Pancreas (tissue), 10 donors: Measurements from ENCODE around the gene FEZ2. TPM values are rescaled to one million over a fixed set of nuclear protein-coding genes. Genes with fewer than 3 reads are reported as not detected.

Experiments
- ATAC-seq, 4 donors: fragments of 200-7000 bp; cut with Tn5 transposase; one replicate each; pipeline versions ENCODE4 v1.8.0 to v1.9.1; 2020; ENCODE audit warnings: mild to moderate bottlenecking in 4 of 4, moderate library complexity in 4 of 4
- DNase-seq, 6 donors: peaks; one replicate each; pipeline ENCODE4 v3.0.0-alpha.2; 2020
- FAIRE-seq: peaks from 2 replicates; lab custom pipeline; 2012; peaks lifted over from hg19 to GRCh38; lab: Jason Lieb, UNC
- H3K27ac ChIP-seq, 4 donors: fragments of 200-600 bp; sonication (generic); 1 replicate in 3 of 4; 2 replicates in 1 of 4; pipeline versions ENCODE4 v1.5.0 to v1.8.0; 2020
- H3K27me3 ChIP-seq, 4 donors: fragments of 200-600 bp; one replicate each; pipeline ENCODE4 v1.8.0; 2021
- H3K36me3 ChIP-seq, 3 donors: fragments of 200-600 bp; sonication (generic) in 1 of 3; one replicate each; pipeline versions ENCODE4 v1.5.0 to v1.8.0; 2020 to 2021
- H3K4me1 ChIP-seq, 3 donors: fragments of 200-600 bp; one replicate each; pipeline ENCODE4 v1.8.0; 2021
- H3K4me3 ChIP-seq, 4 donors: fragments of 200-600 bp; sonication (generic) in 2 of 4; one replicate each; pipeline versions ENCODE4 v1.5.0 to v1.8.0; 2020 to 2021
- H3K9me3 ChIP-seq, 4 donors: fragments of 200-600 bp; one replicate each; pipeline ENCODE4 v1.8.0; 2021
- WGBS, 2 donors: extraction: QIAGEN DNeasy Blood & Tissue Kit; methylation state at CpG; one replicate each; pipeline ENCODE4 v1.1.7; 2013; 5-methylcytosine and 5-hydroxymethylcytosine counted together
- intact Hi-C, 3 donors: fragments of 100-400 bp; cut with DNase I; formaldehyde crosslinking; loops; one replicate each; pipeline versions ENCODE4 v1.11.1 to v1.14.2; 2022
- polyA plus RNA-seq, 2 donors: library from polyadenylated mRNA; stranded (reverse); fragments of 200-250 nt; gene quantifications; one replicate each; pipeline ENCODE4 v1.2.3, GENCODE V29; 2013
- total RNA-seq, 6 donors: library from RNA; stranded (reverse); fragmentation: NEBNext Ultra II Directional in 4 of 6; extraction: Animal tissue kit (Norgen Biotek cat#: 25700) in 4 of 6; gene quantifications; one replicate each; pipeline versions ENCODE4 v1.2.1 to v1.2.4, GENCODE V29; 2021 to 2023
- TF ChIP-seq, protein P1 (sequence below), 4 donors: fragments of 200-600 bp; sonication (generic) in 3 of 4; IDR thresholded peaks; one replicate each; pipeline versions ENCODE4 v1.5.0 to v1.8.0; 2021; ENCODE audit warnings: antibody characterized with exemption in 4 of 4
- donor health status: healthy with polysubstance abuse.
- donor health status: DM: no; HTN: no; CAD: no; lungs with moderate emphysema.
- donor health status: DM: no; HTN: no; CAD: no.
- donor health status: control.
- donor health status: control.
- donor health status: Bipolar disorder and iron deficiency.
- donor health status: DM: yes; HTN: yes; CAD: no.
- donor health status: DM: no; HTN: no; CAD: no.
- donor health status: DM: no; HTN: no; CAD: no.
- donor health status: DM: yes; HTN: yes; CAD: no.

Gene FEZ2
- total and polyA plus RNA-seq, 8 donors: 7.0 to 18.2 (median 9.4) TPM

DNA sequence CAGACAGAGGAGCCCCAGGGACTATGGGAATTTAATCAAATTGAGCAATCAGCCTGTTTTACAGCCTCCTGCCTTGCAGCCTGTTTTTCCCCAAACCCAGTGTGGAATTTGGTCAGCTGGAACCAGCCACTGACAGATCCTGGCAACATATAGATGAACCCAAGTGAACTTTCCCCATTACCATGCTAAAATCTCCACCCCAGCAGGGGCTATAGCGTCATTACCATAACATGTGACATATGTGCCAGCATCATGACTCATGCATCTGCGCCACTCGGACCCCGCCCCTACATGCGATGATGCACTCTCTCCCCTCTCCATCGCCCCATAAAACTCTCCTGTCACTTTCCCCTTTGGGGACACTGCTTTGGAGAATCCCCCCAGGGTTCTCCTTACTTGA is 17.3 kb upstream of the FEZ2 start:
- TF ChIP-seq, protein P1, sequence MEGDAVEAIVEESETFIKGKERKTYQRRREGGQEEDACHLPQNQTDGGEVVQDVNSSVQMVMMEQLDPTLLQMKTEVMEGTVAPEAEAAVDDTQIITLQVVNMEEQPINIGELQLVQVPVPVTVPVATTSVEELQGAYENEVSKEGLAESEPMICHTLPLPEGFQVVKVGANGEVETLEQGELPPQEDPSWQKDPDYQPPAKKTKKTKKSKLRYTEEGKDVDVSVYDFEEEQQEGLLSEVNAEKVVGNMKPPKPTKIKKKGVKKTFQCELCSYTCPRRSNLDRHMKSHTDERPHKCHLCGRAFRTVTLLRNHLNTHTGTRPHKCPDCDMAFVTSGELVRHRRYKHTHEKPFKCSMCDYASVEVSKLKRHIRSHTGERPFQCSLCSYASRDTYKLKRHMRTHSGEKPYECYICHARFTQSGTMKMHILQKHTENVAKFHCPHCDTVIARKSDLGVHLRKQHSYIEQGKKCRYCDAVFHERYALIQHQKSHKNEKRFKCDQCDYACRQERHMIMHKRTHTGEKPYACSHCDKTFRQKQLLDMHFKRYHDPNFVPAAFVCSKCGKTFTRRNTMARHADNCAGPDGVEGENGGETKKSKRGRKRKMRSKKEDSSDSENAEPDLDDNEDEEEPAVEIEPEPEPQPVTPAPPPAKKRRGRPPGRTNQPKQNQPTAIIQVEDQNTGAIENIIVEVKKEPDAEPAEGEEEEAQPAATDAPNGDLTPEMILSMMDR (IDR thresholded peaks at IDR 0.05): no peak
- no peak for ATAC-seq
- no peaks in the 10 kb centered on the region for H3K27me3 ChIP-seq
- 82 to 91% methylated on average over 6 of the region's 6 CpGs for WGBS, 2 donors
- no peak overlapping the region for H3K4me3 ChIP-seq
- FAIRE-seq: no peak
- no peak for DNase-seq
- no peaks in the 10 kb centered on the region for H3K36me3 ChIP-seq
- intact Hi-C loops: no loop called here
- H3K27ac ChIP-seq: no peak overlapping the region
- H3K4me1 ChIP-seq: no peaks in the 10 kb centered on the region
- H3K9me3 ChIP-seq: no peaks in the 10 kb centered on the region

DNA sequence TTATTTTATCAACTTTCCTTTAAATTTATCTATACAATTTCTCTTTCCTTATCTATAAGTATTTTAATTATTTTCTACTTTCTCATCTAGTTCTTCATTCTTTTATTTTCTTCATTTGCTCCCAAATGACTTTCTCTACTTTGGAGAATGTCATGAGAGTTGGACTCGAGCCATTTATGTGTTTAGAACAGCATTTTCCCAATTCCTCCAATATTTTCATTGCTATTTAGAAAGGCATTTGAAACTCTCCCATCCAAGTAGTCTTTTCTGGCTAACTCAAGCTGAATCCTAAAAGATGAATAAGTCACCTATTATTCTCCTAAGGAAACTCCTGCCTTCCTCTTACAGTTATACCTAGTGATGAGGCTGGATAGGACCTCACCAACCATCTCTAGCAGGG is 15.8 kb upstream of the FEZ2 start:
- intact Hi-C loops: no loop called here
- DNase-seq: no peak
- Histone ChIP-seq H3K4me1 (no peaks in the 10 kb centered on the region), H3K27ac (no peak overlapping the region), H3K36me3 (no peaks in the 10 kb centered on the region), H3K9me3 (no peaks in the 10 kb centered on the region), H3K27me3 (no peaks in the 10 kb centered on the region), H3K4me3 (no peak overlapping the region)
- TF ChIP-seq, protein P1 (IDR thresholded peaks at IDR 0.05): no peak
- ATAC-seq: no peak
- 68 to 74% methylated on average over 1 of the region's 1 CpG for WGBS, 2 donors
- FAIRE-seq: no peak

DNA sequence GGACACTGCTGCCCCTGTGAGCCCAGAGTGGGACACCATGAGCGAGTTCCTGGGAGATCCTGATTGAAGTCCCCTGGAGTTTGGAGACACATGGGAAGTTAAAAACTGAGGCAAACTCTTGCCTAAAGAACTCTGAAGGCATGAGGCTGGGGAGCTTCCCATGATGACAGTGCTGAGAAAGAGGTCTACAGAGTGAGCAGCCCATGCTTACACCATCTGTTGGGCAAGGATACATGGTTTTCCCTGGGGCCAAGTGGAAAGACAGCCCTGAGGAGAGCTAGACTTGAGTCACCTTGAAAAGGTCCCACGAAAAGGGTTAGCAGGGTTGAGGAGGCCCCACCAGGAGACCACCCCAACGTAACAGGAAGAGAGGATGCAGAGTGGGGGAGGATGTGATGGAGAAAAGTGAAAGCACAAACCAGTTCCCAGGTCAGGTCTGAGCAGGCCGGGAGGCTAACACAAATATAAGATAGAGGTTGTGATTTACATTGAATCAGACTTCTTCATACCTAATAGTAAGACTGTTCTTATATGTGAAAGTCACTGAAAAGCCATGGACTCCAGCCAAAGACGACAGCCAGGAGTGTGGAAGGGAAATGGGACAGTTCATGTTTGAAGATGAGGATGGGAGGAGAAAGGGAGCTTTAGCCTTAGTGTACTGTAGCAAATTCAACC is 13.5 kb upstream of the FEZ2 start:
- Histone ChIP-seq H3K27me3 (no peaks in the 10 kb centered on the region), H3K36me3 (no peaks in the 10 kb centered on the region), H3K4me1 (no peaks in the 10 kb centered on the region), H3K27ac (no peak overlapping the region), H3K9me3 (no peaks in the 10 kb centered on the region), H3K4me3 (no peak overlapping the region)
- TF ChIP-seq, protein P1 (IDR thresholded peaks at IDR 0.05): no peak
- intact Hi-C loops: no loop called here
- DNase-seq (no peak), ATAC-seq (no peak), FAIRE-seq (no peak)
- 75% methylated on average over 5 of the region's 5 CpGs for WGBS, 2 donors

DNA sequence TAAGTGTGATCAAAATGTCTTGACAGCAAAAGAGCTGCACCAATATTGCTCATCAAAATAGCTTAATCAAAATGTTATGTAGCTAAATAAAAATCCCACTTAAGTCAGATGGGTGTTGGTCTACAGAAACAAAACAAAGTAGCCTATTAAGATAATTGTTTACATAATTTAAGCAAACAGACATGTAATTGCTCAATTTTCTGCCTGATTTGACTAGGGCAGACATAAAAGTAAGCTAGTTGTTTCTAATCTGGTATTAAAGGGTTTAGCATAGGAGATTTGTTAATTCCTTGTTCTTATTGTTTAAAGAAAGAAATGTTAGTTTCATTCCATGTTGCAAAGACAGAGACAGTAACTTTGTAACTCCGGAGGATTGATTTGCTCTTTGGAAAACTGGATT is 11.5 kb upstream of the FEZ2 start:
- H3K4me1 ChIP-seq: no peaks in the 10 kb centered on the region
- H3K27me3 ChIP-seq: no peaks in the 10 kb centered on the region
- no peak overlapping the region for H3K4me3 ChIP-seq
- TF ChIP-seq, protein P1 (IDR thresholded peaks at IDR 0.05): no peak
- no peak for ATAC-seq
- FAIRE-seq: no peak
- H3K27ac ChIP-seq: no peak overlapping the region
- H3K36me3 ChIP-seq: no peaks in the 10 kb centered on the region
- DNase-seq: no peak
- intact Hi-C loops: no loop called here
- H3K9me3 ChIP-seq: no peaks in the 10 kb centered on the region
- 71 to 91% methylated on average over 1 of the region's 1 CpG for WGBS, 2 donors

DNA sequence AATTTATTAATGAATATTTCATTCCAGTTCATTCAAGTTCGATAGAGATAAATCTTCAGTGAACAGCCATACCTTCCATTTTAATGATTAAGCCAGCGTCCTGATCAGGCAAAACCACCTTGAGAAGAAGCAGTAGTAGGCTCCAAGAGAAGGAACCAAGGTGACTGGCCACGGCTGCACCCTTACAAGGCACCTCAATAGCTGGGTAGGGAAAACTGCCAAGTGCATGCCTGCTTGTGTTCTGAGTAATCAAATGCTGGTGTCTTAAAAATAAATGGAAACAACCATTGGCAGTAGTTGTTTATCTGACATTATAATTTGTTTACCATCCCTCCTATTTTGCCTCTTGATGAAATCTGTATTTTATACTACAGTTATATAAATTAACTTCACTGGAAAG is 10.0 kb upstream of the FEZ2 start:
- no peaks in the 10 kb centered on the region for H3K27me3 ChIP-seq
- ATAC-seq (no peak), FAIRE-seq (no peak), DNase-seq (no peak)
- TF ChIP-seq, protein P1 (IDR thresholded peaks at IDR 0.05): no peak
- 44 to 63% methylated on average over 3 of the region's 3 CpGs for WGBS, 2 donors
- no peaks in the 10 kb centered on the region for H3K9me3 ChIP-seq
- no peak overlapping the region for H3K27ac ChIP-seq
- intact Hi-C loops: no loop called here
- H3K4me1 ChIP-seq: no peaks in the 10 kb centered on the region
- H3K4me3 ChIP-seq: no peak overlapping the region
- H3K36me3 ChIP-seq: no peaks in the 10 kb centered on the region
